NCI-H510A treated with DMSO at 0.1 percent for 48 hours (cell line): ENCODE measurements around the gene IL17REL.
A peak's percentile ranks its signal among the peaks of the same experiment; 100 is the strongest.

Source experiments
- DNase-seq: peaks from one replicate; lab custom pipeline; 2025; lab: John Stamatoyannopoulos, UW

Gene IL17REL

GRCh38 chr22:50022171-50022819 lies 9.7 kb upstream of the IL17REL start:
- DNase-seq: no peak

- no peak for DNase-seq
These were observed 8.0 kb upstream of the IL17REL start for GRCh38 chr22:50020606-50021005.

- no peak for DNase-seq
These were observed 6.8 kb upstream of the IL17REL start for GRCh38 chr22:50019316-50019715.

GRCh38 chr22:50018608-50019285 lies 6.2 kb upstream of the IL17REL start:
- no peak for DNase-seq

GRCh38 chr22:50017701-50018224 lies 5.2 kb upstream of the IL17REL start:
- no peak for DNase-seq

GRCh38 chr22:50016988-50017700 lies 4.6 kb upstream of the IL17REL start:
- no peak for DNase-seq

GRCh38 chr22:50016308-50016987 lies 3.9 kb upstream of the IL17REL start:
- no peak for DNase-seq

- DNase-seq: no peak
These were observed 3.1 kb upstream of the IL17REL start for GRCh38 chr22:50015451-50016307.

- DNase-seq: no peak
These were observed 2.3 kb upstream of the IL17REL start for GRCh38 chr22:50014655-50015401.

- DNase-seq: no peak
These were observed 1.5 kb upstream of the IL17REL start for GRCh38 chr22:50014053-50014501.

- peak; percentile 7 for DNase-seq
These were observed 936 bp downstream of the IL17REL start for GRCh38 chr22:50011447-50012210.

- no peak for DNase-seq
These were observed 1.7 kb downstream of the IL17REL start for GRCh38 chr22:50010676-50011446.

GRCh38 chr22:50009765-50010675 lies 2.5 kb downstream of the IL17REL start:
- no peak for DNase-seq

GRCh38 chr22:50009251-50009650 lies 3.3 kb downstream of the IL17REL start:
- DNase-seq: no peak

GRCh38 chr22:50008151-50009040 lies 4.2 kb downstream of the IL17REL start:
- DNase-seq: peak; percentile 79

GRCh38 chr22:50007057-50007511 lies 5.5 kb downstream of the IL17REL start:
- no peak for DNase-seq

GRCh38 chr22:50004918-50005317 lies 7.6 kb downstream of the IL17REL start:
- DNase-seq: no peak
